ENCODE results near the gene ST7. TPM values are rescaled to one million over a fixed set of nuclear protein-coding genes. Genes with fewer than 3 reads are reported as not detected.

The ST7 gene
- total and polyA plus RNA-seq, 2 of the 8 experiments (the other 6 are each of a cell fraction or from before 2014, with no cell fraction given): 16.3 to 18.0 TPM

GRCh38 chr7:117211614-117212013 is 258.3 kb downstream of the ST7 start (continued):
- TF ChIP-seq HDAC2 (IDR thresholded peaks at IDR 0.05; ENCODE audit: borderline replicate concordance in 1 of 2, low read depth in 2 of 2, low read length in 2 of 2) (no peak), KDM1A (IDR thresholded peaks at IDR 0.05; ENCODE audit: borderline replicate concordance, low read length) (no peak), RXRA (IDR thresholded peaks at IDR 0.05; ENCODE audit: insufficient read depth, low read depth, low read length) (no peak)

Data from H1 (cell line).